Parietal lobe (tissue), 1 donor: Measurements from ENCODE around the gene TMEM52. TPM values are rescaled to one million over a fixed set of nuclear protein-coding genes. Genes with fewer than 3 reads are reported as not detected.

ENCODE experiments used
- total RNA-seq: library from RNA; depleted of rRNA; stranded (reverse); fragments of >200 nt; gene quantifications from one replicate; pipeline ENCODE4 v1.2.3, GENCODE V29; 2014

Gene TMEM52
- 1.3 TPM for total RNA-seq

GRCh38 chr1:1918901-1919303, at the start of gene TMEM52:
Gene TMEM52, minus strand, starts transcription at chr1:1919279. Its CDS starts 14 bp downstream, at chr1:1919265.

GRCh38 chr1:1914971-1915692, 3.9 kb downstream of the TMEM52 start, which contains the start of gene CALML6:
Gene CALML6, plus strand, starts transcription at chr1:1915260. Its CDS starts 21 bp downstream, at chr1:1915281.

GRCh38 chr1:1890506-1891348, 28.4 kb downstream of the TMEM52 start, which contains the start of gene GNB1:
Gene GNB1, minus strand, starts transcription at chr1:1891087. Its CDS starts 65,634 bp downstream, at chr1:1825453.

Other genes starting within 250 kb of the TMEM52 start
- gene SLC35E2B, start 226.5 kb downstream of the TMEM52 start, total RNA-seq: 91.4 TPM
- 42.6 TPM for gene CDK11A, start 194.9 kb downstream of the TMEM52 start, total RNA-seq
- 30.0 TPM for gene NADK, start 140.8 kb downstream of the TMEM52 start, total RNA-seq
- 271 TPM for gene GNB1, start 28.2 kb downstream of the TMEM52 start, total RNA-seq
- gene CALML6, start 4.0 kb downstream of the TMEM52 start, total RNA-seq: not detected
- gene CFAP74, start 84.5 kb upstream of the TMEM52 start, total RNA-seq: 0.63 TPM
- gene GABRD, start 100.1 kb upstream of the TMEM52 start, total RNA-seq: 2.5 TPM
- 54.8 TPM for gene PRKCZ, start 131.1 kb upstream of the TMEM52 start, total RNA-seq